KMS-11 (cell line): ENCODE results near the gene SPATA2.

ENCODE experiments used
- H2AFZ ChIP-seq: fragments of 200-600 bp; sonication (generic); 2 replicates; pipeline ENCODE4 v1.6.1; 2016; ENCODE audit warnings: antibody characterized with exemption, mixed run types, low read depth
- H3K27ac ChIP-seq: fragments of 200-600 bp; sonication (generic); 2 replicates; pipeline ENCODE4 v1.6.1; 2016; ENCODE audit warnings: mild to moderate bottlenecking, mixed run types
- H3K27me3 ChIP-seq: fragments of 200-600 bp; sonication (generic); 2 replicates; pipeline ENCODE4 v1.6.1; 2017; ENCODE audit warnings: mild to moderate bottlenecking, low read depth, mixed run types, moderate library complexity; ENCODE audit not compliant: insufficient read depth
- H3K36me3 ChIP-seq: fragments of 200-600 bp; sonication (generic); 2 replicates; pipeline ENCODE4 v1.6.1; 2017; ENCODE audit warnings: mild to moderate bottlenecking, mixed run types; ENCODE audit not compliant: insufficient read depth
- H3K4me1 ChIP-seq: fragments of 200-600 bp; sonication (generic); 2 replicates; pipeline ENCODE4 v1.6.1; 2016; ENCODE audit warnings: mild to moderate bottlenecking, low read depth, mixed run types; ENCODE audit not compliant: poor library complexity, severe bottlenecking
- H3K4me2 ChIP-seq: fragments of 200-600 bp; sonication (generic); 2 replicates; pipeline ENCODE4 v1.7.0; 2016; ENCODE audit warnings: mild to moderate bottlenecking, mixed run types
- H3K4me3 ChIP-seq: fragments of 200-600 bp; sonication (generic); IDR thresholded peaks from 2 replicates; pipeline ENCODE4 v1.6.1; 2017; ENCODE audit warnings: low read depth, low read length, mixed read lengths; ENCODE audit not compliant: insufficient read depth
- H3K79me2 ChIP-seq: fragments of 200-600 bp; sonication (generic); 2 replicates; pipeline ENCODE4 v1.6.1; 2016; ENCODE audit warnings: low read depth, mixed run types; ENCODE audit not compliant: insufficient read depth
- H3K9ac ChIP-seq: fragments of 200-600 bp; sonication (generic); 2 replicates; pipeline ENCODE4 v1.6.1; 2016; ENCODE audit warnings: mild to moderate bottlenecking, mixed run types
- H4K20me1 ChIP-seq: fragments of 200-600 bp; sonication (generic); 2 replicates; pipeline ENCODE4 v1.6.1; 2016; ENCODE audit warnings: mild to moderate bottlenecking, mixed run types; ENCODE audit not compliant: insufficient read depth
- TF ChIP-seq, protein P1 (sequence below): fragments of 200-600 bp; sonication (generic); conservative IDR thresholded peaks from 2 replicates; pipeline ENCODE4 v1.6.1; 2017; ENCODE audit warnings: low read depth, mild to moderate bottlenecking, antibody characterized with exemption, low read length, moderate library complexity, mixed read lengths

SPATA2 gene

DNA sequence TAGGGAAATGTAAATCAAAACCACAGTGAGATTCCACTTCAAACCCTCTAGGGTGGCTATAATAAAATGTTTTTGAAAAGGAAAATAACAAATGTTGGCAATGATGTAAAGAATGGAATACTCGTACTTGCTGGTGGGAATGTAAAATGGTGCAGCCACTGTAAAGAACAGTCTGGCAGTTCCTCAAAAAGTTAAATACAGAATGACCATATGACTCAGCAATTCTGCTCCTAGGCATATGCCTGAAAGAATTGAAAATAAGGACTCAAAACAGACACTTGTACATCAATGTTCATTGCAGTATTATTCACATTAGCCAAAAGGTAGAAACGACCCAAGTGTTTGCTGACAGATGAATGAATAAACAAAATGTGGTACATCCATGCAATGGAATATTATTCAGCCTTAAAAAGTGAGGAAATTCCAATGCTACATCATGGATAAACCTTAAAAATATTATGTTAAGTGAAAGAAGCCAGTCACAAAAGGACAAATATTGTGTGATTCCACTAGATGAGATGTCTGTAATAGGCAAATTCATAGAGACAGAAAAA, 10.6 kb upstream of the SPATA2 start:
- no peak overlapping the region for H3K9ac ChIP-seq
- H4K20me1 ChIP-seq = no peaks in the 10 kb centered on the region
- no peak overlapping the region for H3K27ac ChIP-seq
- peaks cover 19% of the 10 kb centered on the region for H3K4me1 ChIP-seq
- no peak overlapping the region for H3K4me3 ChIP-seq
- no peak overlapping the region for H2AFZ ChIP-seq
- H3K27me3 ChIP-seq = no peaks in the 10 kb centered on the region
- TF ChIP-seq, protein P1, sequence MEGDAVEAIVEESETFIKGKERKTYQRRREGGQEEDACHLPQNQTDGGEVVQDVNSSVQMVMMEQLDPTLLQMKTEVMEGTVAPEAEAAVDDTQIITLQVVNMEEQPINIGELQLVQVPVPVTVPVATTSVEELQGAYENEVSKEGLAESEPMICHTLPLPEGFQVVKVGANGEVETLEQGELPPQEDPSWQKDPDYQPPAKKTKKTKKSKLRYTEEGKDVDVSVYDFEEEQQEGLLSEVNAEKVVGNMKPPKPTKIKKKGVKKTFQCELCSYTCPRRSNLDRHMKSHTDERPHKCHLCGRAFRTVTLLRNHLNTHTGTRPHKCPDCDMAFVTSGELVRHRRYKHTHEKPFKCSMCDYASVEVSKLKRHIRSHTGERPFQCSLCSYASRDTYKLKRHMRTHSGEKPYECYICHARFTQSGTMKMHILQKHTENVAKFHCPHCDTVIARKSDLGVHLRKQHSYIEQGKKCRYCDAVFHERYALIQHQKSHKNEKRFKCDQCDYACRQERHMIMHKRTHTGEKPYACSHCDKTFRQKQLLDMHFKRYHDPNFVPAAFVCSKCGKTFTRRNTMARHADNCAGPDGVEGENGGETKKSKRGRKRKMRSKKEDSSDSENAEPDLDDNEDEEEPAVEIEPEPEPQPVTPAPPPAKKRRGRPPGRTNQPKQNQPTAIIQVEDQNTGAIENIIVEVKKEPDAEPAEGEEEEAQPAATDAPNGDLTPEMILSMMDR = no peak
- H3K79me2 ChIP-seq = no peaks in the 10 kb centered on the region
- H3K36me3 ChIP-seq = no peaks in the 10 kb centered on the region
- 0 out of 2 replicates have a peak overlapping the region, but pooled peaks have one; percentile 4 for H3K4me2 ChIP-seq

DNA sequence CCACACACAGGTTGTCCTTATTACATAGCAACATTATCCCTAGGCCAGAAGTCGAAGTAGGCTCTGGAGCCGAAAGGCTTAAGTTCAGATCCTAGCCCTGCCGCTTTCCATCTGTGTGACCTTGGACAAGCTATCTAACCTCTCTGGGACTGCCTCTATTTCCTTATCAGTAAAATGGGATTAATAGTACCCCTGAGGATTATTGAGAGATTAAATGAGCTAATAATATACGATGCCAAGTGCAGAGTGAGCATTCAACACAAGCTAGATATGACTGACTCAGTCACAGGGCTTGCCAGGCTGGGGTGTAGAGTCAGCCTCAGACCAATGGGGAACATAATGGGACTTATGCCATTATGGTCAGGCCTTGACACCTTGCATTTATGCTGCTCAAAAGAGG, 8.9 kb upstream of the SPATA2 start:
- H3K27me3 ChIP-seq = no peaks in the 10 kb centered on the region
- no peaks in the 10 kb centered on the region for H3K36me3 ChIP-seq
- H3K4me2 ChIP-seq = no peak overlapping the region
- no peaks in the 10 kb centered on the region for H4K20me1 ChIP-seq
- no peak overlapping the region for H3K27ac ChIP-seq
- TF ChIP-seq, protein P1 = no peak
- H3K4me3 ChIP-seq = no peak overlapping the region
- no peak overlapping the region for H2AFZ ChIP-seq
- no peaks in the 10 kb centered on the region for H3K79me2 ChIP-seq
- peaks cover 15% of the 10 kb centered on the region for H3K4me1 ChIP-seq
- H3K9ac ChIP-seq = no peak overlapping the region

DNA sequence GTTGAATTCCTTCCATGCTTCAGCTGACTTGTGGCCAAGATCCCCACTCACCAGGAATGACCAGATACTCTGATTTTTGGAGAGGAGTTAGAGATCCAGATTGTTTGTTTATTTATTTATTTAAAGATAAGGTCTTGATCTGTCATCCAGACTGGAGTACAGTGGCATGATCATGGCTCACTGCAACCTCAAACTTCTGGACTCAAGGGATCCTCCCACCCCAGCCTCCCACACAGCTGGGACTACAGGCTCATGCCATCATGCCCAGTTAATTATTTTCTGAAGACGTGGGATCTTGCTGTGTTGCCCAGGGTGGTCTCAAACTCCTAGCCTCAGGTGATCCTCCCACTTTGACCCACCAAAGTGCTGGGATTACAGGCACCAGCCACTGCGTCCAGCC, 4.1 kb upstream of the SPATA2 start:
- H3K79me2 ChIP-seq = peaks cover 10% of the 10 kb centered on the region
- H3K4me2 ChIP-seq = no peak overlapping the region
- TF ChIP-seq, protein P1 = no peak
- H2AFZ ChIP-seq = no peak overlapping the region
- no peaks in the 10 kb centered on the region for H3K27me3 ChIP-seq
- H3K4me3 ChIP-seq = no peak overlapping the region
- H4K20me1 ChIP-seq = no peaks in the 10 kb centered on the region
- H3K4me1 ChIP-seq = peaks cover 18% of the 10 kb centered on the region
- no peak overlapping the region for H3K9ac ChIP-seq
- H3K36me3 ChIP-seq = no peaks in the 10 kb centered on the region
- H3K27ac ChIP-seq = no peak overlapping the region

DNA sequence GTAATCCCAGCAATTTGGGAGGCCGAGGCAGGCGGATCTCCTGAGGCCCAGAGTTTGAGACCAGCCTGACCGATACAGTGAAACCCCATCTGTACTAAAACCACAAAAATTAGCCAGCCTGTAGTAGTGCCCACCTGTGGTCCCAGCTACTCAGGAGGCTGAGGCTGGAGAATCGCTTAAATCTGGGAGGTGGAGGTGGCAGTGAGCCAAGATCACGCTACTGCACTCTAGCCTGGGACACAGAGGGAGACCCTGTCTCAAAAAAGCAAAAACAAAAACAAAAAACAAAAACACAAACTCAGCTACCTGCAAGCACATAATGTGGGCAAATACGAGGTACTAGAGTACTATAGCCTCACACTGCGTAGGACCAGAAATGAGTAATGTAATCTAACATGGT, 3.7 kb upstream of the SPATA2 start:
- H3K9ac ChIP-seq = no peak overlapping the region
- no peak overlapping the region for H3K27ac ChIP-seq

More for the DNA sequence above, 3.7 kb upstream of the SPATA2 start:
- Histone ChIP-seq H3K4me2 (no peak overlapping the region), H3K4me3 (no peak overlapping the region), H3K36me3 (no peaks in the 10 kb centered on the region), H4K20me1 (no peaks in the 10 kb centered on the region), H3K79me2 (peaks cover 15% of the 10 kb centered on the region), H3K4me1 (peaks cover 22% of the 10 kb centered on the region), H2AFZ (no peak overlapping the region), H3K27me3 (no peaks in the 10 kb centered on the region)
- TF ChIP-seq, protein P1 = no peak
